MM.1S (cell line): ENCODE results near the gene PLA2G2F.

Experiments used
- DNase-seq: peaks from one replicate; pipeline ENCODE4 v3.0.0-alpha.2; 2015
- H2AFZ ChIP-seq: fragments of 300-600 bp; sonication (generic); 2 replicates; pipeline ENCODE4 v1.6.0; 2016; ENCODE audit warnings: antibody characterized with exemption, low read length
- H3F3A ChIP-seq: fragments of 300-600 bp; sonication (generic); 2 replicates; pipeline ENCODE4 v1.6.1; 2016; ENCODE audit warnings: mild to moderate bottlenecking, antibody characterized with exemption, low read length, moderate library complexity, mixed read lengths; ENCODE audit not compliant: insufficient read depth
- H3K27ac ChIP-seq: fragments of 300-600 bp; sonication (generic); 2 replicates; pipeline ENCODE4 v1.5.1; 2016; ENCODE audit warnings: mild to moderate bottlenecking, low read length
- H3K27me3 ChIP-seq: fragments of 300-600 bp; sonication (generic); replicated peaks from 2 replicates; pipeline ENCODE4 v1.6.0; 2016; ENCODE audit warnings: low read length; ENCODE audit not compliant: insufficient read depth
- H3K36me3 ChIP-seq: fragments of 300-600 bp; sonication (generic); replicated peaks from 2 replicates; pipeline ENCODE4 v1.6.1; 2016; ENCODE audit warnings: mild to moderate bottlenecking, low read length, mixed read lengths; ENCODE audit not compliant: insufficient read depth
- H3K4me1 ChIP-seq: fragments of 300-600 bp; sonication (generic); 2 replicates; pipeline ENCODE4 v1.6.1; 2016; ENCODE audit warnings: low read length, mixed read lengths
- H3K4me2 ChIP-seq: fragments of 300-600 bp; sonication (generic); 2 replicates; pipeline ENCODE4 v1.6.0; 2016; ENCODE audit warnings: low read depth, low read length
- H3K4me3 ChIP-seq: fragments of 300-600 bp; sonication (generic); 2 replicates; pipeline ENCODE4 v1.5.1; 2016; ENCODE audit warnings: low read length, mixed read lengths
- H3K79me2 ChIP-seq: fragments of 300-600 bp; sonication (generic); 2 replicates; pipeline ENCODE4 v1.6.1; 2016; ENCODE audit warnings: mixed run types, low read length, mixed read lengths
- H3K9ac ChIP-seq: fragments of 300-600 bp; sonication (generic); 2 replicates; pipeline ENCODE4 v1.6.1; 2016; ENCODE audit warnings: low read length, mixed read lengths
- H3K9me2 ChIP-seq: fragments of 300-600 bp; sonication (generic); replicated peaks from 2 replicates; pipeline ENCODE4 v1.6.1; 2016; ENCODE audit warnings: mild to moderate bottlenecking, low read length, mixed read lengths; ENCODE audit not compliant: insufficient read depth
- H3K9me3 ChIP-seq: fragments of 300-600 bp; sonication (generic); replicated peaks from 2 replicates; pipeline ENCODE4 v1.6.1; 2016; ENCODE audit warnings: mild to moderate bottlenecking, low read length, mixed read lengths; ENCODE audit not compliant: insufficient read depth
- H4K20me1 ChIP-seq: fragments of 300-600 bp; sonication (generic); 2 replicates; pipeline ENCODE4 v1.6.1; 2016; ENCODE audit warnings: mild to moderate bottlenecking, low read length, moderate library complexity, mixed read lengths; ENCODE audit not compliant: insufficient read depth
- CTCF ChIP-seq: fragments of 300-600 bp; sonication (generic); IDR thresholded peaks from 2 replicates; pipeline ENCODE4 v1.5.1; 2016; ENCODE audit warnings: antibody characterized with exemption, low read length, mixed read lengths
- EZH2 ChIP-seq: fragments of 300-600 bp; sonication (generic); optimal IDR thresholded peaks from 2 replicates; pipeline ENCODE3; 2017; ENCODE audit warnings: low read depth, mild to moderate bottlenecking, antibody characterized with exemption, low read length, mixed read lengths
- EZH2phosphoT487 ChIP-seq: fragments of 300-600 bp; sonication (generic); IDR thresholded peaks from 2 replicates; pipeline ENCODE4 v1.6.1; 2018; ENCODE audit warnings: antibody characterized with exemption, low read length

PLA2G2F gene

GRCh38 chr1:20134995-20135394, 4.1 kb upstream of the PLA2G2F start:
- Histone ChIP-seq H3K36me3 (no peaks in the 10 kb centered on the region), H3K9ac (no peak overlapping the region), H3K79me2 (no peaks in the 10 kb centered on the region), H3K4me3 (no peak overlapping the region), H3K9me2 (no peaks in the 10 kb centered on the region), H3K4me2 (no peak overlapping the region), H3K27ac (no peak overlapping the region), H2AFZ (no peak overlapping the region), H4K20me1 (no peaks in the 10 kb centered on the region), H3K4me1 (no peaks in the 10 kb centered on the region), H3F3A (no peaks in the 10 kb centered on the region), H3K9me3 (no peaks in the 10 kb centered on the region), H3K27me3 (peaks cover 21% of the 10 kb centered on the region; the same call in 1 of the 2 replicates)
- no peak for DNase-seq
- no peak for TF ChIP-seq CTCF
- TF ChIP-seq EZH2phosphoT487: no peak
- TF ChIP-seq EZH2: no peak

- no peaks in the 10 kb centered on the region for H4K20me1 ChIP-seq
- no peak overlapping the region for H2AFZ ChIP-seq
- no peak overlapping the region for H3K4me2 ChIP-seq
- H3K27me3 ChIP-seq: peaks cover 21% of the 10 kb centered on the region; the same call in 1 of the 2 replicates
- no peak overlapping the region for H3K27ac ChIP-seq
- H3K9ac ChIP-seq: no peak overlapping the region
- no peaks in the 10 kb centered on the region for H3K9me3 ChIP-seq
- no peaks in the 10 kb centered on the region for H3F3A ChIP-seq
- no peak for DNase-seq
- H3K9me2 ChIP-seq: no peaks in the 10 kb centered on the region
- TF ChIP-seq CTCF: no peak
- no peak for TF ChIP-seq EZH2phosphoT487
- no peak for TF ChIP-seq EZH2
- H3K4me1 ChIP-seq: no peaks in the 10 kb centered on the region
- H3K36me3 ChIP-seq: no peaks in the 10 kb centered on the region
- H3K79me2 ChIP-seq: no peaks in the 10 kb centered on the region
- no peak overlapping the region for H3K4me3 ChIP-seq
Measured at GRCh38 chr1:20136249-20136648, 2.9 kb upstream of the PLA2G2F start.

GRCh38 chr1:20137055-20137454, 2.1 kb upstream of the PLA2G2F start:
- no peak for TF ChIP-seq CTCF
- TF ChIP-seq EZH2phosphoT487: no peak
- TF ChIP-seq EZH2: no peak
- no peaks in the 10 kb centered on the region for H3K9me3 ChIP-seq
- H3K9ac ChIP-seq: no peak overlapping the region
- H3K27ac ChIP-seq: no peak overlapping the region
- H4K20me1 ChIP-seq: no peaks in the 10 kb centered on the region
- no peaks in the 10 kb centered on the region for H3K9me2 ChIP-seq
- no peak overlapping the region for H2AFZ ChIP-seq
- no peak for DNase-seq
- H3K4me1 ChIP-seq: no peaks in the 10 kb centered on the region
- no peaks in the 10 kb centered on the region for H3K79me2 ChIP-seq
- peaks cover 21% of the 10 kb centered on the region; the same call in 1 of the 2 replicates for H3K27me3 ChIP-seq
- H3K4me2 ChIP-seq: no peak overlapping the region
- no peaks in the 10 kb centered on the region for H3F3A ChIP-seq
- no peak overlapping the region for H3K4me3 ChIP-seq
- no peaks in the 10 kb centered on the region for H3K36me3 ChIP-seq

- Histone ChIP-seq H3K36me3 (no peaks in the 10 kb centered on the region), H3K79me2 (no peaks in the 10 kb centered on the region), H2AFZ (no peak overlapping the region), H4K20me1 (no peaks in the 10 kb centered on the region), H3K9me3 (no peaks in the 10 kb centered on the region), H3K27me3 (peaks cover 21% of the 10 kb centered on the region; the same call in 1 of the 2 replicates), H3K27ac (no peak overlapping the region), H3F3A (no peaks in the 10 kb centered on the region), H3K9ac (no peak overlapping the region), H3K4me2 (no peak overlapping the region), H3K4me3 (no peak overlapping the region), H3K4me1 (no peaks in the 10 kb centered on the region), H3K9me2 (no peaks in the 10 kb centered on the region)
- TF ChIP-seq EZH2phosphoT487: no peak
- no peak for TF ChIP-seq EZH2
- TF ChIP-seq CTCF: no peak
- no peak for DNase-seq
Measured at GRCh38 chr1:20137604-20138003, 1.5 kb upstream of the PLA2G2F start.
